OCI-LY1 (cell line): ENCODE measurements around the gene MAVS.

ENCODE experiments used
- H2AFZ ChIP-seq: fragments of 200-600 bp; sonication (generic), shearing (Covaris generic); 2 replicates; pipeline ENCODE4 v1.6.0; 2014; ENCODE audit warnings: antibody characterized with exemption, mild to moderate bottlenecking, low read length
- H3F3A ChIP-seq: fragments of 200-600 bp; sonication (generic), shearing (Covaris generic); 2 replicates; pipeline ENCODE4 v1.6.0; 2014; ENCODE audit warnings: mild to moderate bottlenecking, antibody characterized with exemption, low read length, moderate library complexity; ENCODE audit not compliant: insufficient read depth
- H3K27ac ChIP-seq: fragments of 200-600 bp; sonication (generic); 2 replicates; pipeline ENCODE4 v1.5.1; 2014; ENCODE audit warnings: low read length, mixed run types, mild to moderate bottlenecking, low read depth; ENCODE audit not compliant: poor library complexity, severe bottlenecking
- H3K27me3 ChIP-seq: fragments of 200-600 bp; sonication (generic); 2 replicates; pipeline ENCODE4 v1.6.0; 2014; ENCODE audit warnings: antibody characterized with exemption, mild to moderate bottlenecking, low read length, moderate library complexity; ENCODE audit not compliant: insufficient read depth
- H3K36me3 ChIP-seq: fragments of 200-600 bp; sonication (generic); 2 replicates; pipeline ENCODE4 v1.6.1; 2014; ENCODE audit warnings: mild to moderate bottlenecking, antibody characterized with exemption, low read length, moderate library complexity, mixed read lengths; ENCODE audit not compliant: insufficient read depth
- H3K4me1 ChIP-seq: fragments of 200-600 bp; sonication (generic); 2 replicates; pipeline ENCODE4 v1.5.1; 2014; ENCODE audit warnings: mild to moderate bottlenecking, low read length, moderate library complexity; ENCODE audit not compliant: insufficient read depth, severe bottlenecking
- H3K4me2 ChIP-seq: fragments of 200-600 bp; sonication (generic), shearing (Covaris generic); 2 replicates; pipeline ENCODE4 v1.6.1; 2014; ENCODE audit warnings: low read length
- H3K4me3 ChIP-seq: fragments of 200-600 bp; sonication (generic); 2 replicates; pipeline ENCODE4 v1.5.1; 2014; ENCODE audit warnings: low read length, low read depth, mild to moderate bottlenecking, mixed read lengths; ENCODE audit not compliant: poor library complexity, severe bottlenecking
- H3K79me2 ChIP-seq: fragments of 200-600 bp; shearing (Covaris generic); 2 replicates; pipeline ENCODE4 v1.6.1; 2016; ENCODE audit warnings: mixed run types, low read length, mixed read lengths; ENCODE audit not compliant: insufficient read depth
- H3K9ac ChIP-seq: fragments of 200-600 bp; sonication (generic), shearing (Covaris generic); 2 replicates; pipeline ENCODE4 v1.6.1; 2014; ENCODE audit warnings: mild to moderate bottlenecking, low read length, mixed read lengths
- H3K9me2 ChIP-seq: fragments of 200-600 bp; sonication (generic), shearing (Covaris generic); 2 replicates; pipeline ENCODE4 v1.6.1; 2014; ENCODE audit warnings: low read depth, mild to moderate bottlenecking, low read length, mixed read lengths
- H3K9me3 ChIP-seq: fragments of 200-600 bp; shearing (Covaris generic); 2 replicates; pipeline ENCODE4 v1.6.1; 2014; ENCODE audit warnings: low read length, mixed read lengths
- H4K20me1 ChIP-seq: fragments of 200-600 bp; sonication (generic), shearing (Covaris generic); 2 replicates; pipeline ENCODE4 v1.6.0; 2016; ENCODE audit warnings: mild to moderate bottlenecking, low read length; ENCODE audit not compliant: insufficient read depth
- CTCF ChIP-seq: fragments of 200-600 bp; sonication (generic), shearing (Covaris generic); IDR thresholded peaks from 2 replicates; pipeline ENCODE4 v1.5.1; 2017; ENCODE audit warnings: mild to moderate bottlenecking, antibody characterized with exemption, low read length, moderate library complexity, mixed read lengths
- EZH2 ChIP-seq: fragments of 200-600 bp; sonication (generic), shearing (Covaris generic); IDR thresholded peaks from 2 replicates; pipeline ENCODE4 v1.8.0; 2017; ENCODE audit warnings: borderline replicate concordance, mixed run types, mild to moderate bottlenecking, antibody characterized with exemption, low read length, moderate library complexity, mixed read lengths

MAVS gene

GRCh38 chr20:3874194-3874844, 27.7 kb downstream of the MAVS start:
- no peak overlapping the region for H3K27ac ChIP-seq
- H3K4me1 ChIP-seq = no peaks in the 10 kb centered on the region
- no peaks in the 10 kb centered on the region for H3K27me3 ChIP-seq
- H4K20me1 ChIP-seq = no peaks in the 10 kb centered on the region
- H3K9ac ChIP-seq = no peak overlapping the region
- H3K36me3 ChIP-seq = peaks cover 37% of the 10 kb centered on the region
- H3F3A ChIP-seq = no peaks in the 10 kb centered on the region
- TF ChIP-seq CTCF = no peak
- TF ChIP-seq EZH2 = no peak
- no peaks in the 10 kb centered on the region for H3K79me2 ChIP-seq
- no peaks in the 10 kb centered on the region for H3K9me3 ChIP-seq
- no peak overlapping the region for H3K4me3 ChIP-seq
- no peaks in the 10 kb centered on the region for H3K9me2 ChIP-seq
- H3K4me2 ChIP-seq = no peak overlapping the region
- no peak overlapping the region for H2AFZ ChIP-seq

DNA sequence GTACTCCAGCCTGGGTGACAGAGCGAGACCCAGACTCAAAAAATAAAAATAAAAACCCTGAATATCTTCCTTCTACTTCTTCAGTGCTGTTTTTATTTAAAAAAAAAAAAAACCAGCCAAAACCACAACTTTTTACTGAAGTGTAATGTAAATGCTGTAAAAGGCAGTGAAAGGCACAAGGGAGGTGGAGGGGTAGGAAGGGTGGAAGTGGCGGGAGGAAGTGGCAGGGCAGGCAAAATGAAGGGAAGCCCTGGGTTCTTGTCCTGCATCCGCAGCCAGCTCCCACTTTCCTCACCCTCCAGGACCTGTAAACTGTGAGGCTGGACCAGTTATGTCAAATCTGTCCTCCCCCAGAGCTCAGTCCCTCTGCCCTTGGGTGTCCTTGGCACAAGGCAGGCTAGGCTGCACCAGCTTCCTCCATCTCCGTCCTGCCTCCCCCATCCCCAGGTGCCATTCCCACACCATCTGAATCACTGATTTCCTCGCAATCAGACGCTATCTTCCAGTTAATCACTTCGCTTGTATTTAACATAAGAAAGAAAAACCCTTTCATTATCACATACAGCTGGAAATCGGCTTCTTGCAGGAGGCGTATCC, 28.8 kb downstream of the MAVS start:
- Histone ChIP-seq H3K4me2 (no peak overlapping the region), H3K79me2 (no peaks in the 10 kb centered on the region), H3K27me3 (no peaks in the 10 kb centered on the region), H3K4me1 (no peaks in the 10 kb centered on the region), H2AFZ (no peak overlapping the region), H3K27ac (no peak overlapping the region), H3F3A (no peaks in the 10 kb centered on the region), H3K9ac (no peak overlapping the region), H3K9me3 (no peaks in the 10 kb centered on the region), H3K36me3 (peaks cover 37% of the 10 kb centered on the region), H3K4me3 (no peak overlapping the region), H4K20me1 (no peaks in the 10 kb centered on the region), H3K9me2 (no peaks in the 10 kb centered on the region)
- no peak for TF ChIP-seq CTCF
- TF ChIP-seq EZH2 = no peak

DNA sequence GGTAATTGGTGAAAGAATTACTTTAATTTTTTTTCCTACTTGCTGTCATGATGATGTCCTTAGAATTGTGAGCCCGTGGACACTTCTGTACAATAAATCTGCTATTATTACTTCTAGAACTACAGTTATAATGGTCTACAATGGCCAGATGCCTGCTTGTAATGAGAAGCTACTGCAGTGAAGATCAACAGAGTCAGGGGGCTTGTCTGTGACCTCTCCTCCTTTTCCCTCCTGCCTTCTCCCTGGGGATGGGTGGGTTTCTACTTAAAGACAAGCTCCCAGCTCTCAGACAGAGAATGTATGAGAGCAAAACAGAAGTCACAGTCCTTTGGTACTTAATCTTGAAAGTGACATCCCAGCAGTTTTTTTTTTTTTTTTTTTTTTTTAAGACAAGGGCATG, 29.4 kb downstream of the MAVS start:
- Histone ChIP-seq H3F3A (no peaks in the 10 kb centered on the region), H3K9me2 (no peaks in the 10 kb centered on the region), H3K27ac (no peak overlapping the region), H4K20me1 (no peaks in the 10 kb centered on the region), H3K79me2 (no peaks in the 10 kb centered on the region), H3K27me3 (no peaks in the 10 kb centered on the region), H3K4me3 (no peak overlapping the region), H3K9ac (no peak overlapping the region), H3K4me2 (no peak overlapping the region), H2AFZ (no peak overlapping the region), H3K36me3 (peaks cover 37% of the 10 kb centered on the region), H3K4me1 (no peaks in the 10 kb centered on the region), H3K9me3 (no peaks in the 10 kb centered on the region)
- TF ChIP-seq CTCF = no peak
- TF ChIP-seq EZH2 = no peak
